GM23338 (cell line): ENCODE results near the gene CTU2. TPM values are rescaled to one million over a fixed set of nuclear protein-coding genes. Genes with fewer than 3 reads are reported as not detected.

Experiments used
- ATAC-seq: fragments of 200-7000 bp; cut with Tn5 transposase; 3 replicates; pipeline ENCODE4 v1.9.1; 2020
- DNase-seq: peaks from one replicate; pipeline ENCODE4 v3.0.0-alpha.2; 2015; ENCODE audit warnings: low spot score
- H2AFZ ChIP-seq: fragments of 200-600 bp; sonication (generic); 2 replicates; pipeline ENCODE4 v1.8.0; 2016; ENCODE audit warnings: antibody characterized with exemption, mild to moderate bottlenecking, moderate library complexity
- H3F3A ChIP-seq: fragments of 200-600 bp; sonication (generic); replicated peaks from 2 replicates; pipeline ENCODE4 v1.8.0; 2017; ENCODE audit warnings: antibody characterized with exemption, mixed run types, low read depth
- H3K27ac ChIP-seq: fragments of 200-600 bp; sonication (generic); 2 replicates; pipeline ENCODE4 v1.6.1; 2016; ENCODE audit warnings: low read depth
- H3K27me3 ChIP-seq: fragments of 200-600 bp; sonication (generic); 2 replicates; pipeline ENCODE4 v1.8.0; 2016; ENCODE audit warnings: mild to moderate bottlenecking, mixed run types, moderate library complexity; ENCODE audit not compliant: insufficient read depth
- H3K36me3 ChIP-seq: fragments of 200-600 bp; sonication (generic); 2 replicates; pipeline ENCODE4 v1.8.0; 2016; ENCODE audit warnings: mild to moderate bottlenecking; ENCODE audit not compliant: insufficient read depth
- H3K4me1 ChIP-seq: fragments of 200-600 bp; sonication (generic); 2 replicates; pipeline ENCODE4 v1.8.0; 2016; ENCODE audit warnings: mild to moderate bottlenecking, moderate library complexity; ENCODE audit not compliant: insufficient read depth
- H3K4me2 ChIP-seq: fragments of 200-600 bp; sonication (generic); 2 replicates; pipeline ENCODE4 v1.7.1; 2017; ENCODE audit warnings: mixed run types
- H3K4me3 ChIP-seq: fragments of 200-600 bp; sonication (generic); 2 replicates; pipeline ENCODE4 v1.6.1; 2016; ENCODE audit warnings: mixed run types
- H3K79me2 ChIP-seq: fragments of 200-600 bp; sonication (generic); replicated peaks from 2 replicates; pipeline ENCODE4 v1.8.0; 2017; ENCODE audit warnings: mild to moderate bottlenecking; ENCODE audit not compliant: insufficient read depth
- H3K9me2 ChIP-seq: fragments of 200-600 bp; sonication (generic); 2 replicates; pipeline ENCODE4 v1.8.0; 2017; ENCODE audit not compliant: insufficient read depth
- H4K20me1 ChIP-seq: fragments of 200-600 bp; sonication (generic); replicated peaks from 2 replicates; pipeline ENCODE4 v1.8.0; 2017; ENCODE audit warnings: mild to moderate bottlenecking; ENCODE audit not compliant: insufficient read depth
- H3K27ac Mint-ChIP-seq: 2 replicates; pipeline ENCODE4 v1.8.0; 2020; ENCODE audit warnings: inconsistent platforms, mild to moderate bottlenecking, moderate library complexity, mixed read lengths
- H3K27me3 Mint-ChIP-seq: 3 replicates; pipeline ENCODE4 v1.8.0; 2022; ENCODE audit warnings: low read depth, mild to moderate bottlenecking, moderate library complexity, mixed read lengths, inconsistent platforms; ENCODE audit not compliant: insufficient read depth, poor library complexity
- H3K36me3 Mint-ChIP-seq: 3 replicates; pipeline ENCODE4 v1.8.0; 2021; ENCODE audit warnings: low read depth, mild to moderate bottlenecking, inconsistent platforms, moderate library complexity, mixed read lengths
- H3K4me1 Mint-ChIP-seq: 3 replicates; pipeline ENCODE4 v1.8.0; 2020; ENCODE audit warnings: mild to moderate bottlenecking, inconsistent platforms, mixed read lengths
- H3K4me3 Mint-ChIP-seq: 3 replicates; pipeline ENCODE4 v1.8.0; 2021; ENCODE audit warnings: moderate library complexity, mild to moderate bottlenecking, inconsistent platforms, mixed read lengths
- H3K9me3 Mint-ChIP-seq: 3 replicates; pipeline ENCODE4 v1.8.0; 2020; ENCODE audit warnings: moderate library complexity, mild to moderate bottlenecking, inconsistent platforms, mixed read lengths
- CREB1 ChIP-seq: fragments of 250-450 bp; sonication (Bioruptor Pico); IDR thresholded peaks from 2 replicates; pipeline ENCODE4 v1.5.0; 2020; ENCODE audit warnings: low read depth, mild to moderate bottlenecking, moderate library complexity
- EZH2 ChIP-seq: fragments of 200-600 bp; sonication (generic); IDR thresholded peaks from one replicate; pipeline ENCODE4 v1.8.0; 2017; ENCODE audit warnings: antibody characterized with exemption, mild to moderate bottlenecking, low read depth; ENCODE audit not compliant: unreplicated experiment
- EZH2phosphoT487 ChIP-seq: fragments of 200-600 bp; sonication (generic); IDR thresholded peaks from one replicate; pipeline ENCODE4 v1.8.1; 2018; ENCODE audit warnings: antibody characterized with exemption; ENCODE audit not compliant: unreplicated experiment
- JUNB ChIP-seq: IDR thresholded peaks from one replicate; pipeline ENCODE4 v1.6.1; 2016; ENCODE audit warnings: antibody characterized with exemption; ENCODE audit not compliant: unreplicated experiment
- NANOG ChIP-seq: IDR thresholded peaks from 2 replicates; pipeline ENCODE4 v1.6.1; 2016; ENCODE audit warnings: antibody characterized with exemption, borderline replicate concordance
- POLR2AphosphoS5 ChIP-seq: IDR thresholded peaks from 2 replicates; pipeline ENCODE4 v1.6.1; 2016; ENCODE audit warnings: antibody characterized with exemption, low read depth
- ZNF114 ChIP-seq: fragments of 250-450 bp; sonication (Bioruptor Pico); IDR thresholded peaks from 2 replicates; pipeline ENCODE4 v1.5.0; 2020; ENCODE audit warnings: mild to moderate bottlenecking, moderate library complexity
- polyA plus RNA-seq: library from polyadenylated mRNA; unstranded; fragments of >200 nt; fragmentation: Nextera tagmentation; extraction: Ambion mirVana; gene quantifications from 2 replicates; pipeline ENCODE4 v1.2.1, GENCODE V29; 2016
- total RNA-seq: library from RNA; depleted of rRNA; stranded (reverse); fragments of >200 nt; shearing (Covaris generic); gene quantifications from 2 replicates; pipeline ENCODE4 v1.2.3, GENCODE V29; 2014
- TF ChIP-seq, protein P1 (sequence below): IDR thresholded peaks from one replicate; pipeline ENCODE4 v1.6.1; 2018; ENCODE audit warnings: antibody characterized with exemption; ENCODE audit not compliant: unreplicated experiment
- TF ChIP-seq, protein P2 (sequence below): IDR thresholded peaks from 2 replicates; pipeline ENCODE4 v1.6.1; 2016; ENCODE audit warnings: antibody characterized with exemption

The CTU2 gene
- total and polyA plus RNA-seq, 2 experiments from 2014 or later: 22.3 to 25.7 TPM

DNA sequence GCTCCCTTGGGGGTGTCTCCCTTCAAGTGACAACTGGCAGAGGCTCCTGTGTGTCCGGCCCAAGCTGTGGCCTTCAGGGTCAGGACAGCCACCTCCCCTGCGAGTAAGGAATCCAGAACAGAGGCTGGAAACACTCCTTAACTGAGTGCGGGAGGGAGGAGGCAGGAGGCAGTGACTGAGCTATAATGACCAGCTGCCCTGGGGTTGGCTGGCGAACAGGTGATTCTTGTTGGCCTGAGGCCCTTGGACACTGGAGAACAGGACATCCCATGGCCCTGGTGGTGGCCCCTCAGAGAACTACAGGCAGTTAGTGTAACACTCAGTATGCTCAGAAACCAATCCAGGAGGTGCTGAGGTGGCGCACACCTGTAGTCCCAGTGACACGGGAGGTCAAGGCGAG, 10.6 kb upstream of the CTU2 start:
- Mint-ChIP-seq H3K27me3 (no peaks in the 10 kb centered on the region), H3K9me3 (no peaks in the 10 kb centered on the region), H3K4me3 (no peak overlapping the region), H3K27ac (no peak overlapping the region), H3K4me1 (no peaks in the 10 kb centered on the region), H3K36me3 (no peaks in the 10 kb centered on the region)
- Histone ChIP-seq H3K9me2 (no peaks in the 10 kb centered on the region), H3K36me3 (no peaks in the 10 kb centered on the region), H3K4me1 (no peaks in the 10 kb centered on the region), H3F3A (no peaks in the 10 kb centered on the region), H3K27ac (no peak overlapping the region), H3K79me2 (no peaks in the 10 kb centered on the region), H3K4me2 (no peak overlapping the region), H2AFZ (no peak overlapping the region), H3K4me3 (no peak overlapping the region), H4K20me1 (no peaks in the 10 kb centered on the region), H3K27me3 (no peaks in the 10 kb centered on the region)
- no peak for ATAC-seq
- DNase-seq: no peak
- TF ChIP-seq EZH2phosphoT487: no peak
- TF ChIP-seq, protein P1, sequence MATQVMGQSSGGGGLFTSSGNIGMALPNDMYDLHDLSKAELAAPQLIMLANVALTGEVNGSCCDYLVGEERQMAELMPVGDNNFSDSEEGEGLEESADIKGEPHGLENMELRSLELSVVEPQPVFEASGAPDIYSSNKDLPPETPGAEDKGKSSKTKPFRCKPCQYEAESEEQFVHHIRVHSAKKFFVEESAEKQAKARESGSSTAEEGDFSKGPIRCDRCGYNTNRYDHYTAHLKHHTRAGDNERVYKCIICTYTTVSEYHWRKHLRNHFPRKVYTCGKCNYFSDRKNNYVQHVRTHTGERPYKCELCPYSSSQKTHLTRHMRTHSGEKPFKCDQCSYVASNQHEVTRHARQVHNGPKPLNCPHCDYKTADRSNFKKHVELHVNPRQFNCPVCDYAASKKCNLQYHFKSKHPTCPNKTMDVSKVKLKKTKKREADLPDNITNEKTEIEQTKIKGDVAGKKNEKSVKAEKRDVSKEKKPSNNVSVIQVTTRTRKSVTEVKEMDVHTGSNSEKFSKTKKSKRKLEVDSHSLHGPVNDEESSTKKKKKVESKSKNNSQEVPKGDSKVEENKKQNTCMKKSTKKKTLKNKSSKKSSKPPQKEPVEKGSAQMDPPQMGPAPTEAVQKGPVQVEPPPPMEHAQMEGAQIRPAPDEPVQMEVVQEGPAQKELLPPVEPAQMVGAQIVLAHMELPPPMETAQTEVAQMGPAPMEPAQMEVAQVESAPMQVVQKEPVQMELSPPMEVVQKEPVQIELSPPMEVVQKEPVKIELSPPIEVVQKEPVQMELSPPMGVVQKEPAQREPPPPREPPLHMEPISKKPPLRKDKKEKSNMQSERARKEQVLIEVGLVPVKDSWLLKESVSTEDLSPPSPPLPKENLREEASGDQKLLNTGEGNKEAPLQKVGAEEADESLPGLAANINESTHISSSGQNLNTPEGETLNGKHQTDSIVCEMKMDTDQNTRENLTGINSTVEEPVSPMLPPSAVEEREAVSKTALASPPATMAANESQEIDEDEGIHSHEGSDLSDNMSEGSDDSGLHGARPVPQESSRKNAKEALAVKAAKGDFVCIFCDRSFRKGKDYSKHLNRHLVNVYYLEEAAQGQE: no peak
- no peak for TF ChIP-seq ZNF114 (CRISPR knock-in tag)
- TF ChIP-seq NANOG: no peak
- TF ChIP-seq EZH2: no peak

DNA sequence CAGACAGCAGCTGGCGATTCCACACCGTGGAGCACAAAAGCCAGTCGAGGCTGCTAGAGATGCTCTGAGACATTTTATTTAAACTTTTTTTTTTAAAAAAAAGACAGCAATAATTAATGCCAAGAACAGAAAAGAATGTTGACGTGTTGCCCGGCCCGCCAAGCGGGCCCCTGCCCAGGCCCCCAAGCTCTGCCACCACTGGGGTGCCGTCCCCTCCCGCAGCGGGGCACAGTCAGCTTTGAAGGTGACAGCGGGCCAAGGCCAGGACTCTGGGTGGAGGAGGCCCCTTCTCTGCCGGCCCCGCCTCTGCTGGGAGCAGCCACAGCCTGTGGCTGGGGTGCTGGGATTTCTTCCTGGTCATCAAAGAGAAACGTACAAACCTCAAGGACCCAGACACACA, 9.9 kb upstream of the CTU2 start:
- Histone ChIP-seq H3F3A (no peaks in the 10 kb centered on the region), H3K4me1 (no peaks in the 10 kb centered on the region), H3K4me2 (no peak overlapping the region), H3K9me2 (no peaks in the 10 kb centered on the region), H3K27me3 (no peaks in the 10 kb centered on the region), H2AFZ (no peak overlapping the region), H3K36me3 (no peaks in the 10 kb centered on the region), H3K4me3 (no peak overlapping the region), H4K20me1 (no peaks in the 10 kb centered on the region), H3K27ac (no peak overlapping the region), H3K79me2 (no peaks in the 10 kb centered on the region)
- H3K27ac Mint-ChIP-seq: no peak overlapping the region
- no peaks in the 10 kb centered on the region for H3K9me3 Mint-ChIP-seq
- no peaks in the 10 kb centered on the region for H3K27me3 Mint-ChIP-seq
- DNase-seq (no peak), ATAC-seq (no peak)
- H3K4me3 Mint-ChIP-seq: no peak overlapping the region
- H3K36me3 Mint-ChIP-seq: no peaks in the 10 kb centered on the region
- H3K4me1 Mint-ChIP-seq: no peaks in the 10 kb centered on the region
- no peak for TF ChIP-seq CREB1 (CRISPR knock-in tag)
- no peak for TF ChIP-seq POLR2AphosphoS5
- TF ChIP-seq, protein P1: no peak
- no peak for TF ChIP-seq EZH2phosphoT487
- TF ChIP-seq, protein P2, sequence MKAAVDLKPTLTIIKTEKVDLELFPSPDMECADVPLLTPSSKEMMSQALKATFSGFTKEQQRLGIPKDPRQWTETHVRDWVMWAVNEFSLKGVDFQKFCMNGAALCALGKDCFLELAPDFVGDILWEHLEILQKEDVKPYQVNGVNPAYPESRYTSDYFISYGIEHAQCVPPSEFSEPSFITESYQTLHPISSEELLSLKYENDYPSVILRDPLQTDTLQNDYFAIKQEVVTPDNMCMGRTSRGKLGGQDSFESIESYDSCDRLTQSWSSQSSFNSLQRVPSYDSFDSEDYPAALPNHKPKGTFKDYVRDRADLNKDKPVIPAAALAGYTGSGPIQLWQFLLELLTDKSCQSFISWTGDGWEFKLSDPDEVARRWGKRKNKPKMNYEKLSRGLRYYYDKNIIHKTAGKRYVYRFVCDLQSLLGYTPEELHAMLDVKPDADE: no peak
- TF ChIP-seq JUNB: no peak
